ENCODE data around the gene NBEA.
A peak's percentile ranks its signal among the peaks of the same experiment; 100 is the strongest.

The NBEA gene

GRCh38 chr13:35499196-35499662 is 557.2 kb downstream of the NBEA start (continued):
- TF ChIP-seq HIC1 (tag by site-specific recombination; IDR thresholded peaks at IDR 0.05): 0 out of 2 replicates have a peak, but pooled peaks have one; percentile 40
- TF ChIP-seq ZNF501 (tag by site-specific recombination; IDR thresholded peaks at IDR 0.05): no peak; the same call in 1 of the 2 replicates
- peak; percentile 73 for TF ChIP-seq ZNF366 (tag by site-specific recombination; conservative IDR thresholded peaks at IDR 0.05)
- peak; percentile 22; the same call in 1 of the 2 replicates for TF ChIP-seq ZFP69B (tag by site-specific recombination; IDR thresholded peaks at IDR 0.05)
- peak; percentile 68; the same call in 1 of the 2 replicates for TF ChIP-seq INSM2 (tag by site-specific recombination; IDR thresholded peaks at IDR 0.05)
- TF ChIP-seq ZNF701 (tag by site-specific recombination; IDR thresholded peaks at IDR 0.05): no peak
- TF ChIP-seq ZBTB44 (tag by site-specific recombination; IDR thresholded peaks at IDR 0.05): peak; percentile 80
- peak; percentile 13; the same call in 1 of the 2 replicates for TF ChIP-seq ZSCAN4 (tag by site-specific recombination; IDR thresholded peaks at IDR 0.05)
- no peak for TF ChIP-seq KLF1 (tag by site-specific recombination; IDR thresholded peaks at IDR 0.05)
- TF ChIP-seq ZNF24 (tag by site-specific recombination; IDR thresholded peaks at IDR 0.05): peak; percentile 99
- TF ChIP-seq ZNF580 (tag by site-specific recombination; IDR thresholded peaks at IDR 0.05): no peak
- TF ChIP-seq ZNF175 (tag by site-specific recombination; IDR thresholded peaks at IDR 0.05): no peak
- peak; percentile 61; the same call in 1 of the 2 replicates for TF ChIP-seq ZNF639 (tag by site-specific recombination; IDR thresholded peaks at IDR 0.05)
- TF ChIP-seq ZNF629 (tag by site-specific recombination; IDR thresholded peaks at IDR 0.05): peak; percentile 45; the same call in 1 of the 2 replicates
- TF ChIP-seq ZSCAN23 (tag by site-specific recombination; IDR thresholded peaks at IDR 0.05): no peak
- no peak for TF ChIP-seq ATF2 (tag by site-specific recombination; IDR thresholded peaks at IDR 0.05; ENCODE audit: low read depth)
- TF ChIP-seq PRDM4 (tag by site-specific recombination; IDR thresholded peaks at IDR 0.05): peak; percentile 85
- peak; percentile 99 for TF ChIP-seq FEZF1 (tag by site-specific recombination; IDR thresholded peaks at IDR 0.05)
- peak; percentile 89 for TF ChIP-seq ZNF843 (tag by site-specific recombination; IDR thresholded peaks at IDR 0.05)
- TF ChIP-seq ZBTB49 (tag by site-specific recombination; IDR thresholded peaks at IDR 0.05; ENCODE audit: low read depth): no peak
- peak; percentile 41; the same call in 1 of the 2 replicates for TF ChIP-seq SCRT2 (tag by site-specific recombination; IDR thresholded peaks at IDR 0.05)
- TF ChIP-seq TRIM28 (IDR thresholded peaks at IDR 0.05; ENCODE audit: borderline replicate concordance, low read length): no peak
- no peak for TF ChIP-seq ZBTB1 (tag by site-specific recombination; IDR thresholded peaks at IDR 0.05)
- TF ChIP-seq ZEB2 (tag by site-specific recombination; IDR thresholded peaks at IDR 0.05): peak; percentile 68; the same call in 1 of the 2 replicates
- peak; percentile 76; the same call in 1 of the 2 replicates for TF ChIP-seq ZSCAN16 (tag by site-specific recombination; IDR thresholded peaks at IDR 0.05)
